Measurements from ENCODE around the gene CST3.
A peak's percentile ranks its signal among the peaks of the same experiment; 100 is the strongest.

CST3 gene

GRCh38 chr20:23630392-23630849 lies 7.3 kb downstream of the CST3 start:
- no peak overlapping the region for H3K23ac ChIP-seq (ENCODE audit: low read length)
- H3K4ac ChIP-seq (ENCODE audit: low read depth, low read length) = no peak overlapping the region
- no peak overlapping the region for H4K8ac ChIP-seq (ENCODE audit: low read depth, low read length)
- H3K4me2 ChIP-seq (ENCODE audit: low read length) = no peak overlapping the region
- H3K27ac ChIP-seq (ENCODE audit: low read depth, low read length) = no peak overlapping the region
- no peaks in the 10 kb centered on the region for H3K27me3 ChIP-seq (ENCODE audit: insufficient read depth, low read length, poor library complexity)
- H3K79me2 ChIP-seq (ENCODE audit: control insufficient read depth, insufficient read depth, low read length) = no peaks in the 10 kb centered on the region
- peaks cover 2% of the 10 kb centered on the region for H3K4me1 ChIP-seq (ENCODE audit: control insufficient read depth, low read depth, low read length)
- H2BK120ac ChIP-seq (ENCODE audit: low read depth, low read length) = no peak overlapping the region
- H2BK15ac ChIP-seq (replicated peaks; ENCODE audit: low read depth) = no peak overlapping the region
- H3K18ac ChIP-seq (ENCODE audit: low read length) = no peak overlapping the region
- H3K9ac ChIP-seq (ENCODE audit: low read length) = no peak overlapping the region
- no peak for DNase-seq
- H3K4me3 ChIP-seq (ENCODE audit: low read length) = no peak overlapping the region
- WGBS (ENCODE audit: extremely low coverage, insufficient coverage, low lambda C conversion rate) = no CpG with 5 or more reads among the region's 4 CpGs
- H2BK5ac ChIP-seq (ENCODE audit: low read length) = no peak overlapping the region
- H3K79me1 ChIP-seq (ENCODE audit: low read length) = no peaks in the 10 kb centered on the region
- H4K5ac ChIP-seq (ENCODE audit: low read length) = no peak overlapping the region
- H3K36me3 ChIP-seq (ENCODE audit: control insufficient read depth, insufficient read depth, low read length) = no peaks in the 10 kb centered on the region
- H2AK5ac ChIP-seq (ENCODE audit: low read length) = no peak overlapping the region
- no peak overlapping the region for H3K56ac ChIP-seq (ENCODE audit: low read length)

- Histone ChIP-seq H3K23ac (ENCODE audit: low read length) (no peak overlapping the region), H3K9ac (ENCODE audit: low read length) (no peak overlapping the region), H2BK120ac (ENCODE audit: low read depth, low read length) (no peak overlapping the region), H3K4ac (ENCODE audit: low read depth, low read length) (no peak overlapping the region), H3K4me3 (ENCODE audit: low read length) (no peak overlapping the region), H3K79me2 (ENCODE audit: control insufficient read depth, insufficient read depth, low read length) (no peaks in the 10 kb centered on the region), H3K27me3 (ENCODE audit: insufficient read depth, low read length, poor library complexity) (no peaks in the 10 kb centered on the region), H3K79me1 (ENCODE audit: low read length) (no peaks in the 10 kb centered on the region), H3K27ac (ENCODE audit: low read depth, low read length) (no peak overlapping the region), H3K4me1 (ENCODE audit: control insufficient read depth, low read depth, low read length) (peaks cover 2% of the 10 kb centered on the region), H4K5ac (ENCODE audit: low read length) (no peak overlapping the region), H3K4me2 (ENCODE audit: low read length) (no peak overlapping the region), H2BK15ac (replicated peaks; ENCODE audit: low read depth) (no peak overlapping the region), H2BK5ac (ENCODE audit: low read length) (no peak overlapping the region), H4K8ac (ENCODE audit: low read depth, low read length) (no peak overlapping the region), H2AK5ac (ENCODE audit: low read length) (no peak overlapping the region), H3K36me3 (ENCODE audit: control insufficient read depth, insufficient read depth, low read length) (no peaks in the 10 kb centered on the region), H3K18ac (ENCODE audit: low read length) (no peak overlapping the region), H3K56ac (ENCODE audit: low read length) (no peak overlapping the region)
- WGBS (ENCODE audit: extremely low coverage, insufficient coverage, low lambda C conversion rate) = no CpG with 5 or more reads among the region's 12 CpGs
- DNase-seq = no peak
Measured at GRCh38 chr20:23629542-23630391, 8.0 kb downstream of the CST3 start.

GRCh38 chr20:23629017-23629541 lies 8.7 kb downstream of the CST3 start:
- H2BK5ac ChIP-seq (ENCODE audit: low read length) = no peak overlapping the region
- H3K9ac ChIP-seq (ENCODE audit: low read length) = no peak overlapping the region
- no peak overlapping the region for H4K5ac ChIP-seq (ENCODE audit: low read length)
- no peak overlapping the region for H3K4me2 ChIP-seq (ENCODE audit: low read length)
- DNase-seq = peak; percentile 72
- H2BK120ac ChIP-seq (ENCODE audit: low read depth, low read length) = no peak overlapping the region
- no peak overlapping the region for H3K4ac ChIP-seq (ENCODE audit: low read depth, low read length)
- H3K79me1 ChIP-seq (ENCODE audit: low read length) = no peaks in the 10 kb centered on the region
- WGBS (ENCODE audit: extremely low coverage, insufficient coverage, low lambda C conversion rate) = no CpG with 5 or more reads among the region's 7 CpGs
- no peak overlapping the region for H3K4me3 ChIP-seq (ENCODE audit: low read length)
- H2AK5ac ChIP-seq (ENCODE audit: low read length) = no peak overlapping the region
- H3K23ac ChIP-seq (ENCODE audit: low read length) = no peak overlapping the region
- no peak overlapping the region for H4K8ac ChIP-seq (ENCODE audit: low read depth, low read length)
- no peak overlapping the region for H3K56ac ChIP-seq (ENCODE audit: low read length)
- H3K18ac ChIP-seq (ENCODE audit: low read length) = no peak overlapping the region
- H2BK15ac ChIP-seq (replicated peaks; ENCODE audit: low read depth) = no peak overlapping the region
- no peak overlapping the region for H3K27ac ChIP-seq (ENCODE audit: low read depth, low read length)
- peaks cover 2% of the 10 kb centered on the region for H3K4me1 ChIP-seq (ENCODE audit: control insufficient read depth, low read depth, low read length)
- H3K36me3 ChIP-seq (ENCODE audit: control insufficient read depth, insufficient read depth, low read length) = no peaks in the 10 kb centered on the region
- no peaks in the 10 kb centered on the region for H3K27me3 ChIP-seq (ENCODE audit: insufficient read depth, low read length, poor library complexity)
- H3K79me2 ChIP-seq (ENCODE audit: control insufficient read depth, insufficient read depth, low read length) = no peaks in the 10 kb centered on the region

- no CpG with 5 or more reads among the region's 6 CpGs for WGBS (ENCODE audit: extremely low coverage, insufficient coverage, low lambda C conversion rate)
- H3K79me1 ChIP-seq (ENCODE audit: low read length) = no peaks in the 10 kb centered on the region
- H3K4me1 ChIP-seq (ENCODE audit: control insufficient read depth, low read depth, low read length) = peaks cover 2% of the 10 kb centered on the region
- no peak overlapping the region for H2BK120ac ChIP-seq (ENCODE audit: low read depth, low read length)
- no peaks in the 10 kb centered on the region for H3K79me2 ChIP-seq (ENCODE audit: control insufficient read depth, insufficient read depth, low read length)
- no peak overlapping the region for H4K5ac ChIP-seq (ENCODE audit: low read length)
- peak overlapping the region; percentile 65 for H3K56ac ChIP-seq (ENCODE audit: low read length)
- H2AK5ac ChIP-seq (ENCODE audit: low read length) = no peak overlapping the region
- no peak overlapping the region for H3K4ac ChIP-seq (ENCODE audit: low read depth, low read length)
- no peak overlapping the region for H4K8ac ChIP-seq (ENCODE audit: low read depth, low read length)
- H3K4me2 ChIP-seq (ENCODE audit: low read length) = no peak overlapping the region
- no peak overlapping the region for H3K9ac ChIP-seq (ENCODE audit: low read length)
- no peak overlapping the region for H2BK15ac ChIP-seq (replicated peaks; ENCODE audit: low read depth)
- no peak for DNase-seq
- H2BK5ac ChIP-seq (ENCODE audit: low read length) = no peak overlapping the region
- no peak overlapping the region for H3K18ac ChIP-seq (ENCODE audit: low read length)
- H3K4me3 ChIP-seq (ENCODE audit: low read length) = no peak overlapping the region
- H3K36me3 ChIP-seq (ENCODE audit: control insufficient read depth, insufficient read depth, low read length) = no peaks in the 10 kb centered on the region
- no peak overlapping the region for H3K27ac ChIP-seq (ENCODE audit: low read depth, low read length)
- H3K23ac ChIP-seq (ENCODE audit: low read length) = no peak overlapping the region
- H3K27me3 ChIP-seq (ENCODE audit: insufficient read depth, low read length, poor library complexity) = no peaks in the 10 kb centered on the region
Measured at GRCh38 chr20:23628402-23629016, 9.2 kb downstream of the CST3 start.

GRCh38 chr20:23627501-23627900 lies 10.3 kb downstream of the CST3 start:
- Histone ChIP-seq H3K36me3 (ENCODE audit: control insufficient read depth, insufficient read depth, low read length) (no peaks in the 10 kb centered on the region), H3K18ac (ENCODE audit: low read length) (no peak overlapping the region), H3K4me1 (ENCODE audit: control insufficient read depth, low read depth, low read length) (peaks cover 4% of the 10 kb centered on the region), H3K27me3 (ENCODE audit: insufficient read depth, low read length, poor library complexity) (no peaks in the 10 kb centered on the region), H4K5ac (ENCODE audit: low read length) (no peak overlapping the region), H3K79me1 (ENCODE audit: low read length) (no peaks in the 10 kb centered on the region), H2BK5ac (ENCODE audit: low read length) (no peak overlapping the region), H2BK15ac (replicated peaks; ENCODE audit: low read depth) (no peak overlapping the region), H3K4ac (ENCODE audit: low read depth, low read length) (no peak overlapping the region), H3K4me3 (ENCODE audit: low read length) (no peak overlapping the region), H3K9ac (ENCODE audit: low read length) (no peak overlapping the region), H2BK120ac (ENCODE audit: low read depth, low read length) (no peak overlapping the region), H3K79me2 (ENCODE audit: control insufficient read depth, insufficient read depth, low read length) (no peaks in the 10 kb centered on the region), H4K8ac (ENCODE audit: low read depth, low read length) (no peak overlapping the region), H3K23ac (ENCODE audit: low read length) (no peak overlapping the region), H3K27ac (ENCODE audit: low read depth, low read length) (no peak overlapping the region), H3K4me2 (ENCODE audit: low read length) (no peak overlapping the region), H2AK5ac (ENCODE audit: low read length) (no peak overlapping the region), H3K56ac (ENCODE audit: low read length) (no peak overlapping the region)
- no CpG with 5 or more reads among the region's 3 CpGs for WGBS (ENCODE audit: extremely low coverage, insufficient coverage, low lambda C conversion rate)
- no peak for DNase-seq

Data from mesendoderm (in vitro differentiated cells).